Measurements from ENCODE around the gene TEX2. TPM values are rescaled to one million over a fixed set of nuclear protein-coding genes. Genes with fewer than 3 reads are reported as not detected.

The TEX2 gene
- total and polyA plus RNA-seq, 7 donors: 4.6 to 50.7 (median 39.3) TPM

DNA sequence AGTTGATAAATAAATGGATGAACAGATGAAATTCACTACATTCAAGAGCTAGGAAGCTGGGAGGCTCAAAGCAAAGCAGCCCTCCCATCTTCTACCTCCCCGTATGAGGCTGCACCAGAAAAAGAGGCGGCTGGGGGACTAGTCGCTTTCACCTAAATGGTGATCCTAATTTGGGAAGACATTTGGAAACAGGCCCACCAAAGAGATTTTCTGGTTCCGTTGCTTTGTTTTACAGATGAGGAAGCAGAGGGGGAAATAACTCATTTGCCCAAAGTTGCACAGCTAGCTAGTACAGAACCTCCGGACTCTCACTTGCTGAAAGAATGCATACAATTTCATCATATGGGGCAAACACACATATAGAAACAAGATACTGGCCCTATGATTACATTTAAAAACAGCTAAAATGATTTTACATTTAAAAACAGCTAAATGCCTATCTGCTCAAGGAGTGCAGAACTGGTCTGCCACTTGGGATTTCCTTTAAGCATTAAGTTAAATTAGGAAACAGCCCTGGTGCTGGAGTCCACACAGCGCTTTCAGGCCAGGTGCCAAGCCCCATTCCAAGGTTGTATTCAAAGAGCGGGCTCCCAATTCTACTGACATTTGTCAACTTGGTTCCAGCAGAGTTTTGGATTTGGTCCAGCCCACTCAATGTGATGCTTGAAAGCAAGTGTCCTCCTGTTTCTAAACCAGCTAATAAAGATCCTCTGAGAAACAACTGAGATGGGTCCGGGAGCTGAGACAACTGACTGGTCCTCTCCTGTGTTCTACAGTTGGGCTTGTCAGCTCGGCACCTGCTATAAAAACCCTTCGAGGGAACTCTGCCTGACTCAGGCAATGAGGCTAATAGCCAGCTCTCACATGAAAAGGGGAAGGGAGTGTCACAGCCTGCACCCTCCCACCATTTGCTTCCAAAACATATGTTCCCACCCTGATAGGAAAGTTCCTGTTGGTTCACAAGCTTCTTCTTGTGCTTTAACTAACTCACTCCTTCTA is 144.8 kb downstream of the TEX2 start:
- no peaks in the 10 kb centered on the region for H3K36me3 ChIP-seq
- peaks cover 2 to 19% (median 15%) of the 10 kb centered on the region in 4 donors for H3K4me1 ChIP-seq
- H3K4me3 ChIP-seq: no peak overlapping the region
- intact Hi-C loops (cut with DNase I): no loop called here
- 47 to 60% methylated on average over 10 of the region's 10 CpGs for WGBS, 2 donors
- no peaks in the 10 kb centered on the region for H3K27me3 ChIP-seq
- peak; percentile 68 for DNase-seq
- no peaks in the 10 kb centered on the region for H3K9me3 ChIP-seq
- peak overlapping the region; percentile 19 to 48 (median 29) for H3K27ac ChIP-seq
- no peak for TF ChIP-seq EP300 (IDR thresholded peaks at IDR 0.05)
- TF ChIP-seq, protein P1, sequence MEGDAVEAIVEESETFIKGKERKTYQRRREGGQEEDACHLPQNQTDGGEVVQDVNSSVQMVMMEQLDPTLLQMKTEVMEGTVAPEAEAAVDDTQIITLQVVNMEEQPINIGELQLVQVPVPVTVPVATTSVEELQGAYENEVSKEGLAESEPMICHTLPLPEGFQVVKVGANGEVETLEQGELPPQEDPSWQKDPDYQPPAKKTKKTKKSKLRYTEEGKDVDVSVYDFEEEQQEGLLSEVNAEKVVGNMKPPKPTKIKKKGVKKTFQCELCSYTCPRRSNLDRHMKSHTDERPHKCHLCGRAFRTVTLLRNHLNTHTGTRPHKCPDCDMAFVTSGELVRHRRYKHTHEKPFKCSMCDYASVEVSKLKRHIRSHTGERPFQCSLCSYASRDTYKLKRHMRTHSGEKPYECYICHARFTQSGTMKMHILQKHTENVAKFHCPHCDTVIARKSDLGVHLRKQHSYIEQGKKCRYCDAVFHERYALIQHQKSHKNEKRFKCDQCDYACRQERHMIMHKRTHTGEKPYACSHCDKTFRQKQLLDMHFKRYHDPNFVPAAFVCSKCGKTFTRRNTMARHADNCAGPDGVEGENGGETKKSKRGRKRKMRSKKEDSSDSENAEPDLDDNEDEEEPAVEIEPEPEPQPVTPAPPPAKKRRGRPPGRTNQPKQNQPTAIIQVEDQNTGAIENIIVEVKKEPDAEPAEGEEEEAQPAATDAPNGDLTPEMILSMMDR (IDR thresholded peaks at IDR 0.05): no peak
- no peak for TF ChIP-seq POLR2A (IDR thresholded peaks at IDR 0.05)
- no peak for TF ChIP-seq POLR2AphosphoS5 (IDR thresholded peaks at IDR 0.05)

GRCh38 chr17:64115822-64116534 is 147.1 kb downstream of the TEX2 start:
- H3K36me3 ChIP-seq: no peaks in the 10 kb centered on the region
- intact Hi-C loops (cut with DNase I): no loop called here
- no peak overlapping the region for H3K4me3 ChIP-seq
- TF ChIP-seq POLR2AphosphoS5 (IDR thresholded peaks at IDR 0.05) (no peak), POLR2A (IDR thresholded peaks at IDR 0.05) (no peak), EP300 (IDR thresholded peaks at IDR 0.05) (no peak)
- TF ChIP-seq, protein P1 (IDR thresholded peaks at IDR 0.05): no peak
- H3K27me3 ChIP-seq: no peaks in the 10 kb centered on the region
- H3K9me3 ChIP-seq: no peaks in the 10 kb centered on the region
- no peak for DNase-seq
- H3K27ac ChIP-seq: no peak overlapping the region
- H3K4me1 ChIP-seq: peaks cover 2 to 18% (median 15%) of the 10 kb centered on the region in 4 donors
- WGBS, 2 donors: 78 to 85% methylated on average over 7 of the region's 7 CpGs

- Histone ChIP-seq H3K9me3 (no peaks in the 10 kb centered on the region), H3K36me3 (no peaks in the 10 kb centered on the region), H3K27me3 (no peaks in the 10 kb centered on the region), H3K4me1 (peaks cover 2 to 15% (median 15%) of the 10 kb centered on the region in 4 donors), H3K4me3 (no peak overlapping the region), H3K27ac (no peak overlapping the region)
- 94 to 97% methylated on average over 8 of the region's 8 CpGs for WGBS, 2 donors
- intact Hi-C loops (cut with DNase I): no loop called here
- no peak for DNase-seq
- no peak for TF ChIP-seq EP300 (IDR thresholded peaks at IDR 0.05)
- no peak for TF ChIP-seq POLR2AphosphoS5 (IDR thresholded peaks at IDR 0.05)
- no peak for TF ChIP-seq POLR2A (IDR thresholded peaks at IDR 0.05)
- TF ChIP-seq, protein P1 (IDR thresholded peaks at IDR 0.05): no peak
Measured at GRCh38 chr17:64115043-64115698, 147.9 kb downstream of the TEX2 start.

GRCh38 chr17:64113006-64113405 is 150.1 kb downstream of the TEX2 start:
- Histone ChIP-seq H3K4me3 (no peak overlapping the region), H3K9me3 (no peaks in the 10 kb centered on the region), H3K27me3 (no peaks in the 10 kb centered on the region), H3K27ac (no peak overlapping the region), H3K4me1 (peaks cover 0 to 7% (median 5%) of the 10 kb centered on the region in 4 donors), H3K36me3 (no peaks in the 10 kb centered on the region)
- DNase-seq: no peak
- intact Hi-C loops (cut with DNase I): no loop called here
- 93 to 96% methylated on average over 2 of the region's 2 CpGs for whole genome bisulfite sequencing, 2 donors
- TF ChIP-seq POLR2A (IDR thresholded peaks at IDR 0.05) (no peak), EP300 (IDR thresholded peaks at IDR 0.05) (no peak), POLR2AphosphoS5 (IDR thresholded peaks at IDR 0.05) (no peak)
- TF ChIP-seq, protein P1 (IDR thresholded peaks at IDR 0.05): no peak

Measured in sigmoid colon (tissue), 7 donors.